CD4-positive, alpha-beta T cell treated with Interleukin-4 for 1 hour (primary cell): Measurements from ENCODE around the gene COL4A1.

ENCODE experiments used
- DNase-seq, 2 donors: peaks; one replicate each; pipeline ENCODE4 v3.0.0-alpha.2; 2020 to 2022

The COL4A1 gene

GRCh38 chr13:110099922-110100321, 207.0 kb downstream of the COL4A1 start:
- no peak for DNase-seq
